CD4-positive, alpha-beta T cell treated with Interleukin-15 for 1 hour (primary cell): ENCODE data around the gene TAS2R50.
"Not testable (repeated sequence)": the region's sequence is repeated elsewhere in the genome, so short reads cannot be mapped to it uniquely, and the experiment has no call there.

Experiments
- DNase-seq: peaks from one replicate; pipeline ENCODE4 v3.0.0-alpha.2; 2020

The TAS2R50 gene, protein sequence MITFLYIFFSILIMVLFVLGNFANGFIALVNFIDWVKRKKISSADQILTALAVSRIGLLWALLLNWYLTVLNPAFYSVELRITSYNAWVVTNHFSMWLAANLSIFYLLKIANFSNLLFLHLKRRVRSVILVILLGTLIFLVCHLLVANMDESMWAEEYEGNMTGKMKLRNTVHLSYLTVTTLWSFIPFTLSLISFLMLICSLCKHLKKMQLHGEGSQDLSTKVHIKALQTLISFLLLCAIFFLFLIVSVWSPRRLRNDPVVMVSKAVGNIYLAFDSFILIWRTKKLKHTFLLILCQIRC

DNA sequence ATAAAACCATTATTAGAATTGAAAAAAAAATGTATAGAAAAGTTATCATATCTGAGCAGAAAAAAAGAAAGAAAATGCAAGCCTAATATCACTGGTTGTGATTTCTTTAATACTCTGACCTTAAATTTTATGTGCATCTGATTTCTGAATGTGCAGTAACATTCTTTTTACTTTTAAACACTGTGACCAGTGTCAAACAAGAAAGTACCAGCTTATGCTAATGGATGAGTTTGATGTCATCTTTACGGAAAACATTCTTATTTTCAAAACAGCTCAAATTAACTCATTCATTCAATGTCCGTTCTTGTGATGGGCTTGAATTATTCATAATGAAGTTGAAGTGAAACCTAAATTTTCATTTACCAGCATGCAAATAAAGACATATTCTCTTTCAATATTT lies at the start of gene TAS2R50:
Gene TAS2R50, minus strand, starts transcription at position 101 of the 400 bp plus-strand sequence. Its CDS starts 52 bp downstream, at position 49.
- no peak for DNase-seq

DNA sequence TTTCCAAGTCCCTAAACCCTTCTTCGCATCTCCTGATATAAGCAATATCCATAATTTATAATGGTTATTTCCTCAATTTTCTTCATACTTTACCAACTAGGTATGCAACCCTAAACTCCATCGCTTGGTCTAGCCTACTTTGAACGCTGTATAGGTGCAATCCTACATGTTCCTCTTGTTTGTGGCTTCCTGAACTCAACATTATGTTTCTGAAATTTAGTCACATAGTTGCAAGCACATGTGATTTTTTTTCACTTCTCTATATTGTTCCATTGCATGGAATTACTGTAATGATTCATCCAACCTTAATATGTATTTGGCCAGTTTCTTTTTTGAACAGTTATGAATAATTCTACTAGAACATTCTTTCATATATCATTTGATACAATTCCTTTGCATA lies 47.2 kb upstream of the TAS2R50 start:
- DNase-seq: not testable (repeated sequence)

DNA sequence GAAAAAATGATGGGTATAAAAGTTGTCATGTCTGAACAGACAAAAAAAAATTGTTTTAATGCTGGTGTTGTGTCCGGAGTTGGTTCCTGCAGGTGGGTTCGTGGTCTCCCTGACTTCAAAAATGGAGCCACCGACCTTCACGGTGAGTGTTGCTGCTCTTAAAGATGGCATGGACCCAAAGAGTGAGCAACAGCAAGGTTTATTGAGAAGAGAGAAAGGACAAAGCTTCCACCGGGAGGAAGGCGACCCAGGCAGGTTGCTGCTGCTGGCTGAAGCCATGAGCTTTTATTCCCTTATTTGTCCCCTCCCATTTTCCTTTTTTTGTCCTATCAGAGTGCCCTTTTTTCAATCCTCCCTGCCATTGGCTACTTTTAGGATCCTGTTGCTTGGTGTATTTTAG lies 44.6 kb upstream of the TAS2R50 start, which contains the start of gene TAS2R31:
Gene TAS2R31, minus strand, starts transcription at position 101 of the 400 bp plus-strand sequence. Its CDS starts 72 bp downstream, at position 29.
- no peak for DNase-seq

DNA sequence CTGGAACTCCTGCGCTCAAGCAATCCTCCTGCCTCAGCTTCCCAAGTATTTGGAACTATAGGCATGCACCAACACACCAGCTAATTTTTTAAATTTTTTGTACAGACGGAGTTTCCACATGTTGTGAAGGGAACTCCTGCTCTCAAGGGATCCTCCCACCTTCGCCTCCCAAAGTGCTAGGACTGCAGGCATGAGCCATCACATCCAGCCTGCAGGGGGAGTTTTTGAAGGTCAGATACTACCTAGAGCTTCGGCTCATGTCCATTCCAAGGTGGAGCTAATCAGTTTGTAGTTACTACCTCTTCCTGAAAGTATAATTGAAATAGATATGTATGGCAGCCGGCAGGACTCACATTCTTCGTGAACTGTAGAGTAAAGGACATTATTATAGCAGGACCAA lies 39.4 kb upstream of the TAS2R50 start:
- DNase-seq: no peak

DNA sequence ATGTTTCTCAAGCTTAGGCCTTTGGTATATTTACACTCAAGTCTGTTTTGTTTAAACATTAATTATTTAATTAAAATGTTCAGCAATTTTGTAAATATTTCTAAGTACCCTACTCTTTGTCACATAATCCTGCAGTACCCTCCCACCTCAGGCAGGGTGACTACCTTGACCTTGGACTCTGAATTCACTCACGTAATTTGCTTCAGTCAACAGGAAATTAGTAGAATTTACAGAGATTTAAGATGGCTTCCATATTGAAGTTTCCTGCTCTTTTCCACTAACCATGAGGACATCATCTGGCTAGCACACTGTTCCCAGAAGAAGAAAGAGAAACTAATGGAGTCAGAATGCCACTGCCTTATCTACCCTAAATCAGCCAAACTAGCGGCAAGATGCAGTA lies 36.7 kb upstream of the TAS2R50 start:
- no peak for DNase-seq

DNA sequence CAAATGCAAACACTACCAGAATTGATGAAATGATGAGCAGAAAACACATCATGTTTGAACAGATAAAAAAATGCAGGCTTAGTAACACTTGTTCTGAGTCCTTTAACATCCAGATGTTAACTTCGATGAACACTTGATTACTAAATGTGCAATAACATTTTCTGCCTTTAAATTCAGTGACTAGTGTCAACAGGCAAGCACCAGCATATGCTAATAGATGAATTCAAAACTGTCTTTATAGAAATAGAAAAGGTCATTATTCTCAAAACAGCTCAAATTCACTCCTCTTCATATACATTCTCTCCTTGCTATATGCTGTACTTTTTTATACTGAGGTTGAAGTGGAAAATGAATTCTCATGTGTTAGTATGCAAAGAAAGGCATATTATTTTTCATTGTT lies 35.8 kb upstream of the TAS2R50 start, which contains the start of gene TAS2R19:
Gene TAS2R19, minus strand, starts transcription at position 101 of the 400 bp plus-strand sequence. Its CDS starts 49 bp downstream, at position 52.
- DNase-seq: no peak

DNA sequence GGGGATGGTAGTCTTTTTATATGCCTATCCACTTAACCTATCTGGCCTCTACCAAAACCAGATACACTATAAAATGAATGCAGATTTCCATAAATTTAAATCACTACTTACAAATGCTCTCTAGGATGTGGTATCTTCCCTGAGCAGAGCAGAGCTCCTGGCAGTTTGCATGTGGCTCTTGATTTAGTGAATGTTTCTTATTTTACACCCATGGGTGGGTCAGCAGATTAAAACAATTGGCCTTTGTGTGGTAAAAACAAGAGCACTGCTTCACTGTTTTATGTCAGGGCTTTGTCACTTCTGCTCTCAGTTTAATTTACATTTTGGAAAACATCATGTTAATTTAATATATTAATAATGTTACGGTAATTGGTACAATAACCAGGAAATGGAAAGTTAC lies 30.2 kb upstream of the TAS2R50 start:
- DNase-seq: no peak

DNA sequence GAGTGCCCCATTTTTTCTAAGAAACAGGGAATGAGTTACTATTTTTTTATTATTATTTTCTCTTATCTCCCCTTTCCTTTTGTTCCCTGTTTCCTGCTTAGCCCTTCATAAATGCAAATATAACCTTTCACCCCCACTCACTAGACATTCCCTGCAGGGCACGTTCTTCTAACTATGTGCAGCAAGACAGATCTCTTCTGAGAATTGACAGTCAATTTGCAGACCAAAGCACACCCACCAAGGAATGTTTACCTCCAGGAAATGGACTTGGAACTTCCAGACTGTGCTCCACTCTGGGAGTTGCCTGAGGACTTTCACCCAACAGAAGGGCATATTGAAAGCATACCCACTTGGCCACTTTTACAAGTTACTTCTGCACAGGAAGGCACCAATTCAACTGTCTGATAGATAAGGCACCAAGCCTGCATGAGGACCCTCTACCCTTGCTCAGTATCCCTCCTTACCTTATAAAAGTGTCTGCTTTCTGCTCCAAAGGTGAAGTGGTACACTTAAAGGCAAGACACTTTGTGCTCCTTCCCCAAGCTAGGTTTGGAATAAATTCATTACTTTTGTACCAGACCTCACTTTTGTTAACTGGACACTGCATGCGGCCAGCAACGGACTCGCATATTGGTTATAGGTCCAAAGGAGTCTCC lies 29.2 kb upstream of the TAS2R50 start:
- DNase-seq: no peak

DNA sequence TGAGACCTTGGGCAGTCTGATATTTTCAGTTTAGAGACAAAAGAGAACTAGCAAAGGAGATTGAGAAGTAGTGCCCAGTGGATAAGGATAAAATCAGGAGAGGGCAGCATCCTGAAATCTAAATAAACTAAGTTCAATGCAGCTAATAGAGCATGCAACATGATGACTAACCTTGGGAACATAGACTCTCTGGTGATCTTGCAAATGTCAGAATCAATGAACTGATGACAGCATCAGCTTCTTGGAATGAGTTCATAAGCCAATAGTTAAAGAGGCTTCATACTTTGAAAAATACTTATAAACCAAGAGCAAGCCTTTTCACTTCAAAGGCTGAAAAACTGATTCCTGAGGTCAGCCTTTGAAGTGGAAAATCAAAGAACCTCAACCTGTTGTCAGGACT lies 27.5 kb upstream of the TAS2R50 start:
- DNase-seq: no peak

DNA sequence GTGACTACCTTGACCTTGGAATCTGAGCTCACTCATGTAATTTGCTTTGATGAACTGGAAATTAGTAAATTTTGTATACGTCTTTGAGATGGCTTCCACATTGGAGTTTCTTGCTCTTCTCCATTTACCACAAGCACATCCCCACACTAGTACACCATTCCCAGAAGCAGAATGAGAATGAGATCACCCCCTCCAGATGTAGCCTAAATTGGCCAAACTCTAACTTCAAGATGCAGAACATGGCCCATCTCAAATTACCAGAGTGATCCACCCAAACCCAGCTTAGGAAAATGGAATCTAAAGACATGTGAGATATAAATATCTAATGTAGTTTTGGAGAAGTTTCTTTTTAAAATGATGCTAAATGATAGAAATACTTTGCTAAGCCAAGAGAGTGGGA lies 20.9 kb upstream of the TAS2R50 start:
- no peak for DNase-seq

DNA sequence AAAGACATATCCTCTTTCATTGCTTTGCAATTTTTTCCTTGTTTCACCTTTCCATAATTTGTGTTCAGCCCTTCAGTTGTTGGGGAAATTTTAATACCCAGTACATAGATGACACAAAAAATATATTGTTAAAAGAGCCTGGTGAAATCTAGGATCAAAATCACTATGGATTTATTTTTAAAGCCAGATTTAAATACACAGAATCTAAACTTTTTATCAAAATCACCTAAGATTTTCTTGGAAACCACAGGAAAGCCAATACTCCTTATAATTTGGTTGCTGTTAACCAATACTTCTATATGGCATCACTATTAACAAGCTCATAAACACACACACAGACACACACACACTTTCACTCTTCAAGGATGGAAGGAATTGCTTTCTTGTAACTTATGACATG lies 11.5 kb upstream of the TAS2R50 start, which contains the start of gene TAS2R20:
Gene TAS2R20, minus strand, starts transcription at position 101 of the 400 bp plus-strand sequence. CDS start 429 bp downstream, outside the sequence.
- no peak for DNase-seq

DNA sequence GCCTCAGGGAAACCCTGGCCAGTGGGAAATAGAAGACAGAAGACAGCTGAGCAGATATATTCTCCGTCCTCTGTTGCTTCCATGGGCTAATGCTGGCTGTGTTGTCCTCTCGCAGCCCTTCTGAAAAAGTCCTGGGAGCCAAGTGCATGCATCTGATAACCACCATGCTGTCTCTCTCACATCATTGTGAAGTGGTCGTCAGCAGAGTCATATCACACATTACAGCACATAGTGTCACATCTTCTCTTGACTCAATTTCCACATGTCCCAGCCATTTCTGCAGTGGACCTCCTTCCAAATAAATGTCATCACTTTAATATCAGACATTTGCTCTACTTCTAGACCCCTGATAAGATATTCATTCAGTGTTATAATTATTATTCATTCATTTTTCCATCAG lies 7.6 kb upstream of the TAS2R50 start:
- no peak for DNase-seq

DNA sequence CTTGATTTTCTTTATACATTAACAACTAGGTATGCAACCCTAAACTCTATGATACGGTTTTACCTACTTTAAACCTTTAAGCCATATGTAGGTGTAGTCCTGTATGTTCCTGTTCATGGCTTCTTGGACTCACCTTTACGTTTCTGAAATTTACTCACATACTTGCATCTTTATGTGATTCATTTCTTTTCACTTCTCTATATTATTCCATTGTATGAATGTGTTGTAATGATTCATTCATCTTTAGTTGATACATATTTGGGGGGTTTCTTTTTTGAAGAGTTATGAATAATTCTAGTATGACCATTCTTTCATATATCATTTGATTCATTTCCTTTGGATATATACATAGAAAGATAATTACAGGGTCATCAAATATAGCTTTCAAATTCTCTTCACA lies 2.4 kb upstream of the TAS2R50 start:
- DNase-seq: no peak

DNA sequence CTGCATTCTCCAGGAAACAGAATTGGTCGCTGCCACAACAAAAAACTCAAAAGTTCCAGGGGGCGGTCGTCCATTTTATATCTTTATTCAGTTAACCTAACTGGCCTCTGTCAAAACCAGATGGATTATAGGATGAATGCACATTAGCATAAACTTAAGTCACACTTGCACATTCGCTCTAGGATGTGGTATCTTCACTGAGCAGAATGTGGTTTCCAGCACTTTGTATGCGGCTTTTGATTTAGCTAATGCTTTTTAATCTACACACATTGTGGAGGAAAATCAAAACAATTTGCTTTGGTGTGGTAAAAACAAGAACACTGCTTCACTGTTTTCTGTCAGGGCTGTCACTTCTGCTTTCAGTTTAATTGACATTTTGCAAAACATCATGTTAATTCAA lies 4.5 kb downstream of the TAS2R50 start:
- no peak for DNase-seq

DNA sequence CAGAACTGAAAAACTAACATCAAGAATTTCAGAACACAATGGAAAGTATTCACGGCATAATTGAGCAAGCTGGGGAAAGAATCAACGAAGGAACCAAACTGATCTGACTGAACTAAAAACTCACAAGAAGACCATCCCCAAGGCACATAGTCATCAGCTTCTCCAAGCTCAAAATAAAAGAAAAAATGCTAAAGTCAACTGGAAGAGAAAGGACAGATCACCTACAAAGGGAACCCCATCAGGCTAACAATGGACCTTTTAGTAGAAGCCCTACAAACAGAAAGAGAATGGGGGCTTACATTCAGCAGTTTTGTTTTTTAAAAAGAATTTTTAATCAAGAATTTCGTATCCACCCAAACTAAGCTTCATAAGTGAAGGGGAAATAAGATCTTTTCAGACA lies 11.7 kb downstream of the TAS2R50 start:
- no peak for DNase-seq

DNA sequence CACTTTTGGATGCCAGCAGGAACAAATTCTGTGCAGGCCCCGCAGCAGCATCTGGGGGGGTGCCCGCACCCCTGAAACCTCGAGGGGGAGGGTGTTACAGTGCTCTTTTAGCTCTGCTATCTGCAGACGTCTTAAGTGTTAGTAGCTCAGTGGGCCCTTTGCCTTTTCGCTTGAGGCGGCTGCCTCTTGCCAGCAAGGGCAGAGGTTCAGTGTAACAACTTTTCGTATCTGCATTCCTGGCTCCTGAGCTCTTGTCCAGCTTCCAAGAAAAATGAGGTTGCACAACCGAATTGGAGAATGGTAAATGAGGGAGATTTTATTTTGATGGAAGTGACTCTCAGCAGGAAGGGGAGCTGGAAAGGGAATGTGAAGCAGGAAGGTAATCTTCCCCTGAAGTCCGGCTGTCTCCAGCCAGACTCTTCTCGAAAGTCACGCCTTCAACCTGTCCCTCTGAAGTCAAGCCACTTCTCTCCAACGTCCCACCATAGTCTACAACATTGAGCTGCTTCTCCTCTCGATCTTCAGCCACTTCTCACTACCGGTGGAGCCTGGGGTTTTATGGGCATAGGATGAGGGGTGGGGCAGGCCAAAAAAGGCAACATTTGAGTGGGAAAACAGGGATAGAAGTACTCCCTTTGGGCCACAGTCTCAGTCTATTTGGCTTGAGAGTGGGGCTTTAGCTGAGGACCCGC lies 17.8 kb downstream of the TAS2R50 start:
- no peak for DNase-seq

DNA sequence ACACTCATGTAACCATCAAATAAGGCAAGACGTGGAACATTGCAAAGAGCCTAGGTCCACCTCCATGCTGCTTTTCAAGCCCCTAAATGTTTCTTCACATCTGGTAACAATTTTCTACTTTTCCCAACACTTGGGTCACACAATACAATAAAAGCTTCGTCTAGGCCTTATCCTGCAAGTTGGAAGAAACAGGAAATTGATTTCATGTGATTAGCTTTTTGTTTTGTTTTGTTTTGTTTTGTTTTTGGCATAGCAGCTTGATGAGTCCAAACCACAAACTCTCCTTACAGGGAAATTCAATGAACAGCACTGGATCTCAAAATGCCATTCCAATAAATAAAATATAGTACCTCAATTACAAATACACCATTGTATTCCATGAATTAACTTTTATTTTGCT lies 19.3 kb downstream of the TAS2R50 start:
- DNase-seq: no peak

DNA sequence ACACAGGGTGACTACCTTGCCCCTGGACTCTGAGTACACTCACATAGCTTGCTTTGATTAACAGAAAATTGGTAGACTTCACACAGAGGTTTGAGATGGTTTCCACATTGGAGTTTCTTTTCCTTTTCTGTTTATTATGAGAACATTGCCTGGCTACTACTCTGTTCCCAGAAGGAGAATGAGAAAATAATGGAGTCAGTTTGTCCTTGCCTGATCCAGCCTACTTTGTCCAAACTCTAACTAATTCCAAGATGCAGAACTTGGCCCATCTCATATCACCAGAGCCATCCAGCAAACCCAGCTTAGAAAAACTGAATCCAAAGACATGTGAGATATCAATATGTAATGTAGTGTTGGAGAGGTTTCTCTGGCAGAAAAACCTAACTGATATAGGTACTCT lies 20.4 kb downstream of the TAS2R50 start:
- DNase-seq: no peak

DNA sequence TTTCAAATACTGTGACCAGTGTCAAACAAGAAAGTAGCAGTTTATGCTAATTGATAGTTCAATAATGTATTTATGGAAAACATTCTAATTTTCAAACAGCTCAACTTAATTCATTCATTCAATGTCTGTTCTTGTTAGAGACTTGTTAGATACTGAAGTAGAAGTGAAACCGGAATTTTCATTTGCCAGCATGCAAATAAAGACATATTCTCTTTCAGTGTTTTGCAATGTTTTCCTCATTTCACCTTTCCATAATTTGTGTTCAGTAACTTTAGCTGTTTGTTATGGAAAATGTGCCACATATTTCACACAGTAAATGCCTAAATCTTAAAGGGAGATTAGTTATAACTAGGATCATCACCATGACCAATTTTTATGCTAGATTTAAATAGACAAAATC lies 21.2 kb downstream of the TAS2R50 start:
- no peak for DNase-seq

DNA sequence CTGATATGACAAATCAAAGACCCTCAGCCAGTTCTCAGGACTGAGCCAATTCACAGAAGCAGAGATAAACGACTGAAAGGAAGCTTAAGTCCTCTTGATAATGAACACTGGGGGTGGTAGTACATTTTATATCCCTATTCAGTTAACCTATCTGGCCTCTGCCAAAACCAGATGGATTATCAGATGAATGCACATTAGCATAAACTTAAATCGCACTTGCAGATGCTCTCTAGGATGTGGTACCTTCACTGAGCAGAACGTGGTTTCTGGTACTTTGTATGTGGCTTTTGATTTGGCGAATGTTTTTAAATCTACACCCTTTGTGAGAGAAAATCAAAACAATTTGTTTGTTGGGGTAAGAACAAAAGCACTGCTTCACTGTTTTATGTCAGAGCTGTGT lies 26.5 kb downstream of the TAS2R50 start:
- DNase-seq: no peak

DNA sequence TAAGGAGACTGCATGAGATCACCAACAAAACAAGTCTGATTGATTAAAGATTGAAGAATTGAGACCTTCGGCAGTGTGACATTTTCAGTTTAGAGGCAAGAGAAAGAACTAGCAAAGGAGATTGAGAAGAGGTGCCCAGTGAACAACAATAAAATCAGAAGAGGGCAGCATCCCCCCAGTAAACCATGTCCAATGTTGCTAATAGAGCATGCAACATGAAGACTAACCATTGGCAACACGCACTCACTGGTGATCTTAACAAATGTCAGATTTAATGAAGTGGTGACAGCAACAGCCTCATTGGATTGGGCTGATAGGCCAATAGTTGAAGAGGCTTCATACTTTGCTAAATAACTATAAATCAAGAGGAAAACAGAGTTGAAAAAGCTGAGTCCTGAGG lies 26.9 kb downstream of the TAS2R50 start:
- no peak for DNase-seq

DNA sequence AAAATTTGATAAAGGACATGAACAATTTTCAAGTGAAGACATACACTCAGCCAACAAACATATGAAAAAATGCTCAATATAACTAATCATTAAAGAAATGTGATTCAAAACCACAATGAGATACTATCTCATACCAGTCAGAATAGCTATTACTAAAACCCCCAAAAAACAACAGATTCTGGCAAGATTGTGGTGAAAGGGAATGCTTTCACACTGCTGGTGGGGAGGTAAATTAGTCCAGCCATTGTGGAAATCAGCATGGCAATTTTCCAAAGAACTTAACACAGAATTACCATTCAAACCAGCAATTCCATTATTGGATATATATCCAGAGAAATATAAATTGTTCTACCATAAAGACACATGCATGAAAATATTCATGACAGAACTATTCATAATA lies 29.0 kb downstream of the TAS2R50 start:
- DNase-seq: no peak

DNA sequence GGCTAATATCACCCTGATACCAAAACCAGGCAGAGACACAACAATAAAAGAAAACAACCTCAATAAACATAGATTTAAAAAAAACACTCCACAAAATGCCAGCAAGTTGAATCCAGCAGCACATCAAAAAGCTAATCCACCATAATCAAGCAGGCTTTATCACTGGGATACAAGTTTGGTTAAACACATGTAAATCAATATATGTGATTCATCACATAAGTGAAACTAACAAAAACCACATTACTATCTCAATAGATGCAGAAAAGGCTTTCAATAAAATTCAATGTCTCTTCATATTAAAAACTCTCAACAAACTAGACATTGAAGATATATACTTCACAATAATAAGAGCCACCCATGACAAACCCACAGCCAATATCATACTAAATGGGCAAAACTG lies 30.6 kb downstream of the TAS2R50 start:
- no peak for DNase-seq

DNA sequence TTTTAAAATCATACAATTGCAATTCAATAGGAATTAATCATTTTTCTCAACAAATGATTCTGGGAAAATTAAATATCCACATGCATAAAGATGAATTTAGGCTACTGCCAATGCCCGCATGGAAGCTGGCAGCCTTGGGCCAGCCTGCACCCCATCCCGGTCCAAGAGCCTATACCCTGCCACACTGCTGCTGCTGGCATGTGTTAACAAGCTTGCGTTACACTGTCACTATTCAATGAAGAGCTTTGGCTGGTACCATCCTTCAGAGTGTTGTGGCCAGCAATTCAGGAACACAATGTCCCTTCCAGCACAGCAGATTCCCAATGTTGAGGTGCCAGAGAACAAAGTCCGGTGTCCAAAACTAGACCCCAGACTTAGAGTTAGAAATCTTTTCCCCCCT lies 34.1 kb downstream of the TAS2R50 start:
- DNase-seq: no peak
